CD14-positive monocyte (primary cell): ENCODE measurements around the gene CEP128. TPM values are rescaled to one million over a fixed set of nuclear protein-coding genes. Genes with fewer than 3 reads are reported as not detected.

Experiments used
- DNase-seq, 3 donors: peaks; one replicate each; pipeline ENCODE4 v3.0.0-alpha.2; 2011 to 2022
- H2AFZ ChIP-seq: 2 replicates; pipeline ENCODE4 v1.6.0; 2012; ENCODE audit warnings: mild to moderate bottlenecking, low read depth, low read length, inconsistent platforms; ENCODE audit not compliant: insufficient read depth, poor library complexity, severe bottlenecking
- H3K27ac ChIP-seq, 2 donors: 1 replicate in 1 of 2; 2 replicates in 1 of 2; pipeline ENCODE4 v1.5.1; 2012 to 2013; ENCODE audit warnings: low read length in 2 of 2, control low read depth in 1 of 2, inconsistent platforms in 1 of 2, low read depth in 1 of 2, mild to moderate bottlenecking in 1 of 2
- H3K27me3 ChIP-seq, 2 donors: one replicate each; pipeline versions ENCODE4 v1.6.0 to v1.6.1; 2011 to 2013; ENCODE audit warnings: low read length in 2 of 2; ENCODE audit not compliant: control insufficient read depth in 2 of 2, insufficient read depth in 2 of 2
- H3K36me3 ChIP-seq, 2 donors: replicated peaks in 1 of 2; 1 replicate in 1 of 2; 2 replicates in 1 of 2; pipeline versions ENCODE4 v1.5.1 to v1.6.1; 2012 to 2013; ENCODE audit warnings: low read length in 2 of 2, control low read depth in 1 of 2, inconsistent platforms in 1 of 2, mild to moderate bottlenecking in 1 of 2; ENCODE audit not compliant: insufficient read depth in 2 of 2, control insufficient read depth in 1 of 2
- H3K4me1 ChIP-seq, 2 donors: 1 replicate in 1 of 2; 2 replicates in 1 of 2; pipeline versions ENCODE4 v1.5.1 to v1.6.1; 2012 to 2013; ENCODE audit warnings: low read length in 2 of 2, control low read depth in 1 of 2, inconsistent platforms in 1 of 2, mild to moderate bottlenecking in 1 of 2, moderate library complexity in 1 of 2; ENCODE audit not compliant: insufficient read depth in 2 of 2, control insufficient read depth in 1 of 2
- H3K4me2 ChIP-seq: replicated peaks from 2 replicates; pipeline ENCODE3; 2012; ENCODE audit warnings: low read length, moderate library complexity, mild to moderate bottlenecking; ENCODE audit not compliant: poor library complexity, severe bottlenecking; ENCODE audit errors: extremely low read depth
- H3K4me3 ChIP-seq, 3 experiments: fragments of 200-600 bp in 1 of 3; sonication (generic) in 1 of 3; replicated peaks in 1 of 3; 1 replicate in 2 of 3; 2 replicates in 1 of 3; pipeline ENCODE4 v1.5.1; 2011 to 2013; ENCODE audit warnings: low read length in 3 of 3, mild to moderate bottlenecking in 3 of 3, control low read depth in 2 of 3, low read depth in 2 of 3, inconsistent platforms in 1 of 3, moderate library complexity in 1 of 3
- H3K79me2 ChIP-seq: 2 replicates; pipeline ENCODE4 v1.6.0; 2012; ENCODE audit warnings: mild to moderate bottlenecking, control low read depth, inconsistent platforms, low read length, moderate library complexity; ENCODE audit not compliant: insufficient read depth
- H3K9ac ChIP-seq: 2 replicates; pipeline ENCODE4 v1.6.0; 2017; ENCODE audit warnings: low read length, mild to moderate bottlenecking; ENCODE audit not compliant: insufficient read depth, poor library complexity, severe bottlenecking
- H3K9me3 ChIP-seq, 2 donors: replicated peaks in 1 of 2; 1 replicate in 1 of 2; 2 replicates in 1 of 2; pipeline versions ENCODE4 v1.5.1 to v1.6.1; 2012 to 2013; ENCODE audit warnings: low read length in 2 of 2, control low read depth in 1 of 2; ENCODE audit not compliant: control insufficient read depth in 1 of 2, insufficient read depth in 1 of 2
- H4K20me1 ChIP-seq: 2 replicates; pipeline ENCODE4 v1.6.0; 2012; ENCODE audit warnings: mild to moderate bottlenecking, low read length, control low read depth, moderate library complexity; ENCODE audit not compliant: insufficient read depth
- H3K27ac Mint-ChIP-seq, 7 donors: one replicate each; pipeline ENCODE4 v1.8.0; 2020; ENCODE audit warnings: mild to moderate bottlenecking in 7 of 7, mixed read lengths in 7 of 7, moderate library complexity in 6 of 7, inconsistent platforms in 2 of 7
- H3K27me3 Mint-ChIP-seq, 3 donors: one replicate each; pipeline ENCODE4 v1.8.0; 2021 to 2022; ENCODE audit warnings: low read depth in 3 of 3, mild to moderate bottlenecking in 3 of 3, mixed read lengths in 3 of 3, moderate library complexity in 3 of 3, inconsistent platforms in 1 of 3
- H3K36me3 Mint-ChIP-seq, 2 donors: one replicate each; pipeline ENCODE4 v1.8.0; 2020; ENCODE audit warnings: mixed read lengths in 2 of 2, inconsistent platforms in 1 of 2, mild to moderate bottlenecking in 1 of 2
- H3K4me1 Mint-ChIP-seq: one replicate; pipeline ENCODE4 v1.8.0; 2020; ENCODE audit warnings: mild to moderate bottlenecking, mixed read lengths
- H3K4me3 Mint-ChIP-seq, 2 donors: one replicate each; pipeline ENCODE4 v1.8.0; 2020; ENCODE audit warnings: mild to moderate bottlenecking in 2 of 2, mixed read lengths in 2 of 2, moderate library complexity in 1 of 2
- H3K9me3 Mint-ChIP-seq, 7 donors: one replicate each; pipeline ENCODE4 v1.8.0; 2020 to 2022; ENCODE audit warnings: mixed read lengths in 7 of 7, mild to moderate bottlenecking in 6 of 7, moderate library complexity in 6 of 7, inconsistent platforms in 2 of 7
- CTCF ChIP-seq: fragments of 200-600 bp; IDR thresholded peaks from one replicate; pipeline ENCODE4 v1.8.0; 2022; ENCODE audit warnings: antibody characterized with exemption, mild to moderate bottlenecking
- WGBS: methylation state at CpG from one replicate; pipeline ENCODE4 v1.1.5; 2013; ENCODE audit warnings: missing lambda C conversion rate; ENCODE audit not compliant: insufficient coverage; 5-methylcytosine and 5-hydroxymethylcytosine counted together
- intact Hi-C, 2 donors: fragments of 100-400 bp; cut with micrococcal nuclease; formaldehyde crosslinking; loops; one replicate each; pipeline versions ENCODE4 v1.15.0 to v1.15.1; 2023
- polyA plus RNA-seq, 3 donors: library from polyadenylated mRNA; depleted of rRNA in 1 of 3; unstranded in 2 of 3; stranded (reverse) in 1 of 3; fragments of 300-500 nt in 2 of 3; fragments of >200 nt in 1 of 3; fragmentation: Illumina TruSeq in 2 of 3; gene quantifications; 1 replicate in 2 of 3; 2 replicates in 1 of 3; pipeline ENCODE4 v1.2.3, GENCODE V29; 2012 to 2021

The CEP128 gene
- polyA plus RNA-seq, 3 donors, result 0.41 to 0.88 (median 0.62) TPM

GRCh38 chr14:80933282-80933681 lies 8.3 kb downstream of the CEP128 start:
- peaks cover 42% of the 10 kb centered on the region for H3K79me2 ChIP-seq
- H3K4me2 ChIP-seq, result no peak overlapping the region
- peaks cover 38 to 42% of the 10 kb centered on the region in 2 donors for H3K4me1 ChIP-seq
- H3K4me3 ChIP-seq, result no peak overlapping the region
- H3K36me3 ChIP-seq, result no peaks in the 10 kb centered on the region
- no peak overlapping the region for H2AFZ ChIP-seq
- H4K20me1 ChIP-seq, result no peaks in the 10 kb centered on the region
- no peak overlapping the region for H3K9ac ChIP-seq
- H3K27me3 Mint-ChIP-seq, result peaks cover 0 to 2% (median 1%) of the 10 kb centered on the region in 3 donors
- peak overlapping the region in 1 of 2 donors; percentile 27 for H3K4me3 Mint-ChIP-seq
- DNase-seq, result no peak
- H3K9me3 Mint-ChIP-seq, result peaks cover 0 to 9% (median 4%) of the 10 kb centered on the region in 7 donors
- H3K36me3 Mint-ChIP-seq, result peaks cover 9 to 12% of the 10 kb centered on the region in 2 donors
- intact Hi-C loops, result no loop called here
- no peaks in the 10 kb centered on the region for H3K9me3 ChIP-seq
- TF ChIP-seq CTCF, result no peak
- H3K27ac Mint-ChIP-seq, result peak overlapping the region in 3 of 7 donors; percentile 8 to 43 (median 36)
- H3K4me1 Mint-ChIP-seq, result peaks cover 47% of the 10 kb centered on the region
- no peak overlapping the region for H3K27ac ChIP-seq
- H3K27me3 ChIP-seq, result no peaks in the 10 kb centered on the region

- intact Hi-C loops, result no loop called here
- H3K79me2 ChIP-seq, result peaks cover 51% of the 10 kb centered on the region
- H3K27ac Mint-ChIP-seq, result peak overlapping the region; percentile 68 to 92 (median 81)
- H3K4me1 Mint-ChIP-seq, result peaks cover 60% of the 10 kb centered on the region
- no peaks in the 10 kb centered on the region for H3K27me3 ChIP-seq
- peak overlapping the region; percentile 48 to 86 for H3K4me3 Mint-ChIP-seq
- peaks cover 0 to 9% (median 5%) of the 10 kb centered on the region in 7 donors for H3K9me3 Mint-ChIP-seq
- peaks cover 38 to 42% of the 10 kb centered on the region in 2 donors for H3K4me1 ChIP-seq
- peak overlapping the region; percentile 53 for H3K4me2 ChIP-seq
- no peaks in the 10 kb centered on the region for H4K20me1 ChIP-seq
- H3K27ac ChIP-seq, result peak overlapping the region in 1 of 2 donors; percentile 68
- no peaks in the 10 kb centered on the region for H3K9me3 ChIP-seq
- H3K36me3 Mint-ChIP-seq, result peaks cover 9 to 16% of the 10 kb centered on the region in 2 donors
- no peak for TF ChIP-seq CTCF
- H3K27me3 Mint-ChIP-seq, result peaks cover 0 to 2% (median 0%) of the 10 kb centered on the region in 3 donors
- no peak overlapping the region for H2AFZ ChIP-seq
- DNase-seq, result peak; percentile 72 to 84 (median 80)
- peak overlapping the region in 2 of 3 experiments; percentile 31 to 64 for H3K4me3 ChIP-seq
- no peaks in the 10 kb centered on the region for H3K36me3 ChIP-seq
- H3K9ac ChIP-seq, result no peak overlapping the region
- WGBS, result 0% methylated on average over 3 of the region's 8 CpGs
Observed at GRCh38 chr14:80930836-80931389, 10.6 kb downstream of the CEP128 start.
